Measurements from ENCODE around the gene IGF1R. TPM values are rescaled to one million over a fixed set of nuclear protein-coding genes. Genes with fewer than 3 reads are reported as not detected.

IGF1R gene
- total RNA-seq, 2 donors from 2014 or later = 32.1 to 64.1 TPM

DNA sequence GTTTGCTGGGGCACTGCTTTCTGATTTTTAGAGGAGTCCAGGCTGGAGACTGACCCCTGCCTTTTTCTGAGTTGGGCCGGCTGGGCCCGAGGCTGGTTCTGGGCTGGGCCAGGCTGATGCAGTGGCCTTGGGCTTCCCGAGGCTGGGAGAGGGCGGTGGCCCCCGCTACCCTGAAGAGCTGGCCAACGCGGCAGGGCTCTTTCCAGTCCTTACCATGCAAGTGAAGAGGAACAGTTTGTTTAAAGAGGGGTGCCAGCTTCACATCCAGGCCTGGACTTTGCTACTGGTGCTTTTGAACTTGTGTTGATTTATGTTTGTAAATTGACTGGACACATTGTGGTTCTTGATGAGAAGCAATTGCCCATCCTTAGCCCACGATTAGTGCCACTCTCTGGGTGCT lies 15.3 kb downstream of the IGF1R start:
- Histone ChIP-seq H3K9me3 (no peaks in the 10 kb centered on the region), H3K27ac (peak overlapping the region in 1 of 2 donors; percentile 42), H3K4me3 (no peak overlapping the region), H3K36me3 (no peaks in the 10 kb centered on the region), H3K27me3 (no peaks in the 10 kb centered on the region), H3K4me1 (peaks cover 0 to 61% of the 10 kb centered on the region in 2 donors)
- DNase-seq (ENCODE audit: low spot score) = no peak
- TF ChIP-seq, protein P1, sequence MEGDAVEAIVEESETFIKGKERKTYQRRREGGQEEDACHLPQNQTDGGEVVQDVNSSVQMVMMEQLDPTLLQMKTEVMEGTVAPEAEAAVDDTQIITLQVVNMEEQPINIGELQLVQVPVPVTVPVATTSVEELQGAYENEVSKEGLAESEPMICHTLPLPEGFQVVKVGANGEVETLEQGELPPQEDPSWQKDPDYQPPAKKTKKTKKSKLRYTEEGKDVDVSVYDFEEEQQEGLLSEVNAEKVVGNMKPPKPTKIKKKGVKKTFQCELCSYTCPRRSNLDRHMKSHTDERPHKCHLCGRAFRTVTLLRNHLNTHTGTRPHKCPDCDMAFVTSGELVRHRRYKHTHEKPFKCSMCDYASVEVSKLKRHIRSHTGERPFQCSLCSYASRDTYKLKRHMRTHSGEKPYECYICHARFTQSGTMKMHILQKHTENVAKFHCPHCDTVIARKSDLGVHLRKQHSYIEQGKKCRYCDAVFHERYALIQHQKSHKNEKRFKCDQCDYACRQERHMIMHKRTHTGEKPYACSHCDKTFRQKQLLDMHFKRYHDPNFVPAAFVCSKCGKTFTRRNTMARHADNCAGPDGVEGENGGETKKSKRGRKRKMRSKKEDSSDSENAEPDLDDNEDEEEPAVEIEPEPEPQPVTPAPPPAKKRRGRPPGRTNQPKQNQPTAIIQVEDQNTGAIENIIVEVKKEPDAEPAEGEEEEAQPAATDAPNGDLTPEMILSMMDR (IDR thresholded peaks at IDR 0.05) = no peak

GRCh38 chr15:98666441-98666840 lies 18.1 kb downstream of the IGF1R start:
- Histone ChIP-seq H3K27ac (no peak overlapping the region), H3K4me1 (peaks cover 0 to 69% of the 10 kb centered on the region in 2 donors)
- DNase-seq (ENCODE audit: low spot score) = no peak

GRCh38 chr15:98666841-98667240 lies 18.5 kb downstream of the IGF1R start:
- TF ChIP-seq, protein P1 (IDR thresholded peaks at IDR 0.05) = no peak
- Histone ChIP-seq H3K9me3 (no peaks in the 10 kb centered on the region), H3K36me3 (no peaks in the 10 kb centered on the region), H3K4me3 (no peak overlapping the region), H3K27me3 (no peaks in the 10 kb centered on the region), H3K27ac (peak overlapping the region; percentile 72 to 76), H3K4me1 (peaks cover 0 to 70% of the 10 kb centered on the region in 2 donors)
- no peak for DNase-seq (ENCODE audit: low spot score)

More at GRCh38 chr15:98666441-98666840, 18.1 kb downstream of the IGF1R start:
- TF ChIP-seq, protein P1 (IDR thresholded peaks at IDR 0.05) = no peak
- H3K9me3 ChIP-seq = no peaks in the 10 kb centered on the region
- no peaks in the 10 kb centered on the region for H3K27me3 ChIP-seq
- no peaks in the 10 kb centered on the region for H3K36me3 ChIP-seq
- no peak overlapping the region for H3K4me3 ChIP-seq

DNA sequence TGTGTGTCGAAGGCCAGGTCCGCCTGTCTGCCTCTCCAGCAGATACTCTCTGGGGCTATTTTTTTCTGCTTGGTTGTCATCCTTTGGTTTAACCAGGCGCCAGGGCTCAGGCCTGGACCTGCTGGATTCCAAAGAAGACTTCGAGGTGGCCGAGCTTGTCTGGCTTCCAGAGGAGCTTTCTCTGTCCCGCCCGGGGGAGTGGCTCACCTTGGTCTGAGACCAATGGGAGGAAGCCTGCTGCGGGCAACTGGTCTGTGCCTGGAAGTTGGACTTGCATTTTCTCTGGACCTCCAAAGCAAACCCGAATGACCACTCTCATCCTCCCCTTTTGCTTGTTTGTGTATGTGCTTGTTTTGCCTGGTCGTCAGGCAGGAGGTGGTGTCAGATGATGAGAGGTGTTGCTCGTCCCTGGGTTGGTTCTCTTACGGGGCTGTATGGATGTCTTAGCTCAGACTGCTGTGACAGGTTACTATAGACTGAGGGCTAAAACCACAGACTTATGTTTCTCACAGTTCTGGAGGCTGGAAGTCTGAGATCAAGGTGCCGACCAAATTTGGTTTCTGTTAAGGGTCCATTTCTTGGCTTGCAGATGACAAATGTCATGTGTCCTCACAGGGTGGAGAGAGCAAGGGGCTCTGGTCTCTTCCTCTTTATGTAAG lies 19.3 kb downstream of the IGF1R start:
- no peaks in the 10 kb centered on the region for H3K36me3 ChIP-seq
- no peaks in the 10 kb centered on the region for H3K27me3 ChIP-seq
- H3K9me3 ChIP-seq = no peaks in the 10 kb centered on the region
- H3K4me1 ChIP-seq = peaks cover 0 to 70% of the 10 kb centered on the region in 2 donors
- H3K4me3 ChIP-seq = no peak overlapping the region
- TF ChIP-seq, protein P1 (IDR thresholded peaks at IDR 0.05) = no peak
- H3K27ac ChIP-seq = peak overlapping the region; percentile 72 to 76
- no peak for DNase-seq (ENCODE audit: low spot score)

DNA sequence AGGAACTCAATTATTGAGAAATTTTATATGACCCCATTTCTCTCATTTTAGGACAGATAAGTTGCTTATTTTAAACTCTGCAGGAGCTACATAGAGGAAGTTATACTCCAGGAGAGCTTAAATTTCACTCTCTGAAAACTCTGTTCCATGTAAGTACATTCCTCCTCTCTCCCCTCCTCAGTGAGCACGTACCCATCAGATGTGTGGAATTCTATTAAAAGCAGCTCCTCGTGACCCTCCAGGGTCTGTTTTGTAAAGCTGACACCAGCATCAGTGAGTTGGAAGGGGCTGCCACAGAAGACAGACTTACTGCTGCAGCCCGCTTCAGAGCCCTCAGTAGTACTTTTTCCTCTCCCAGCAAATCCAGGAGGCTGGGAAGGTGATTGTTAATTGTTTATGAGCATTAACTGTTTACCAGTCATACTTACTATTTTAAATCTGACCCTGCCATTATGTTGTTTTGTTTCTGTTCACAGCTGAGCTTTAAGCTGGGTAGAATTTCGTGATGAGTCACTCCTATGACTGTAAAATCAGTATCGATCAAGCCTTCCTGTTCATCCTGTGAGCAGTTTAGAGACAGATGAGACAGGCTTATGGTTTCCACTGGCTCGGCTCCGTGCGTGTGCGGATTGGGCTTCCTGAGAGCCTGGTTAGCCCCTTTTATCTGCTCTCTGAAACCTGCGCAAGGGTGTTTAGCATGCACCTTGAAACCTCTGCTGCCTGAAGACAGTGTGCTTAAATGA lies 20.4 kb downstream of the IGF1R start:
- no peaks in the 10 kb centered on the region for H3K27me3 ChIP-seq
- peak overlapping the region; percentile 72 to 76 for H3K27ac ChIP-seq
- no peak for DNase-seq (ENCODE audit: low spot score)
- H3K36me3 ChIP-seq = no peaks in the 10 kb centered on the region
- H3K4me3 ChIP-seq = no peak overlapping the region
- no peaks in the 10 kb centered on the region for H3K9me3 ChIP-seq
- TF ChIP-seq, protein P1 (IDR thresholded peaks at IDR 0.05) = no peak
- H3K4me1 ChIP-seq = peaks cover 0 to 66% of the 10 kb centered on the region in 2 donors

Measured in right atrium auricular region (tissue), 2 donors.